Measurements from ENCODE around the gene RAD51D.
"Not testable (repeated sequence)": the region's sequence is repeated elsewhere in the genome, so short reads cannot be mapped to it uniquely, and the experiment has no call there.

Gene RAD51D

DNA sequence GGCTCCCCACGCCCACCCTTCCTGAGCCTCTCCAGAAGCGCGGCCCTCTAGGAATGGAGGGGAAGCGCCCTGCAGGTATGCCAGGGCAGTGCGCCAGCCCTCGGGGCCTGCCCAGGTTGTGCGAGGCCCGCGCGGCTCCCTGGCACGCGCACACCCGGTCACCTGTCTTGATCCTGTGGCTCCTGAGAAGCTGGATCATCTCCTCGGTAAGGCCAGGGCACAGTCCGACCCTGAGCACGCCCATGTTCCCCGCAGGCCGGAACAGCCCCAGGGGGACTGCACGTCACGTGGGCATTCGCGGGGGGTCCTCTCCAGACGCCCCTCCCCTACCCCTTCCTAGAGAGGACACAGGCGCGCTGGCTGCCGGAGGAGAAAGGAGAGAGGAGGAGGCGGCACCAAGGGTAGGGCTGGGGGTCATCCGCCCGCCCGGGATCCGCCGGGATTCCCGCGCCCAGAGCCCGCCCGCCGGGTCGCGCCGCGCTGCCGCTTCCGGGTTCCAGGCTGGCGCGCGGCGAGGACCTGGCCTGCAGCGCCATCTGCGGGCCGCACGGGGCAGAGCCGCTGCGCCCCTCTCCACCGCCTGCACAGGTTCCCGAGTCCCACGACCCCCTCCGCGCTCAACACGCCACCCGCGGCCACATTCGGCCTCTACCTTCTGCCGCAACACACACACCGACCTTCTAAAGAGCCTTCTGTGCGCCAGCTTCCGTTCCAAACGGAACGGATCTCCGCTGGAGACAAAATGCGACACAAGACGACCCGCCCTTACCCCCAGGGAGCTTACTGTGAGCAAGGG lies at the start of gene RAD51D:
RAD51D (minus strand) TSS at position 491 of the 796 bp plus-strand sequence; CDS start at position 244, 247 bp downstream.
- peak; percentile 88 for DNase-seq (ENCODE audit: low spot score)

GRCh38 chr17:35167666-35168065 lies 48.0 kb upstream of the RAD51D start:
- DNase-seq (ENCODE audit: low spot score) = no peak

DNA sequence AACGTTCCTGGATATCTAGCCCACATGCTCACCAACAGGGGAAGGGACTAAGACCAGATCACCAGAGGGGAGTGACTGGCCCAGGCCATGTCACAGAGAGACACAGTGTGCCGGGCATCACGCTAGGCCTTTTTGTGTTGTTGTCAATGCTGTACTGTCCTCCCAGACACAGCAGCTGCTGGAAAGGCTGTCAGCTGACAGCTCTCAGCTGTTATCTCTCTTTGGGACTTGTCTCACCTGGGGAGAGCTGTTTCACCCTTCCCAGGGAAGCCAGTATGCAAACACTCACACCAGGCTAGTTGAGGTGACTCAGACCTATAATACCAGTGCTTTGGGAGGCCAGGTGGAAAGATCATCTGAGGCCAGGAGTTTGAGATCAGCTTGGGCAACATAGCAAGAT lies 47.4 kb upstream of the RAD51D start:
- no peak for DNase-seq (ENCODE audit: low spot score)

GRCh38 chr17:35166526-35166925 lies 46.9 kb upstream of the RAD51D start:
- no peak for DNase-seq (ENCODE audit: low spot score)

- no peak for DNase-seq (ENCODE audit: low spot score)
These were observed 45.1 kb upstream of the RAD51D start for GRCh38 chr17:35164716-35165115.

DNA sequence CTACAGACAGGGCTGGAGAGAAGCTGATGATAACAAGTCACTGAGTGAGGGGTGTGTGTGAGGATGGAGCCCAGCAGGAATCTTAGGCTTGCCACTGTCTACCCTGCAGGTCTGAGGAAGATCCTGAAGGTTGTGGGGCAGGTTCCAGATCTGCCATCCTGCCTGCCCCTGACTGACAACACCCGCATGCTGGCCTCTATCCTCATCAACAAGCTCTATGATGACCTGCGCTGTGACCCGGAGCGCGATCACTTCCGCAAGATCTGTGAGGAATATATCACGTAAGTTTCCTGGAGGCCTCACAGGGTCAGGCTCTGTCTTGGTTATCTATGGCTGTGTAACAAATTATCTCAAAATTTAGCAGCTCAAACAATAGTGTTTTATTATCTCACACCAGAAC lies 44.2 kb upstream of the RAD51D start:
- DNase-seq (ENCODE audit: low spot score) = no peak

DNA sequence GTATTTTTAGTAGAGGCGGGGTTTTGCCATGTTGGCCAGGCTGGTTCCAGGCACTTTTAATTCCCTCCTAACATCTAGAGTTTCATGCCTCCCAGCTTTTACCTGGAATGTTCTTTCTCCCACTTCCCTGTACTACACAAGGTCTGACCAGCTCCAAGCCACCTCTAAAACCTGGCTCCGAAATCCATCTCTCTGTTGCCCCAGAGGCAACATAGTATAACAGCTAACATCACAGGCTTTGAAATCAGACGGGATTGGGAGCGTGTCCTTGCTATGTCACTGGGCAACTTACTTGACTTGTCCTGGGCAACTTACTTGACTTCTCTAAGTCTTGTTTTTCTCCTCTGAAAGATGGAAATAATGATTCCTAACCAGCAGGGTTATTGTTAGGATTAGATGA lies 43.1 kb upstream of the RAD51D start:
- no peak for DNase-seq (ENCODE audit: low spot score)

- DNase-seq (ENCODE audit: low spot score) = no peak
These were observed 41.7 kb upstream of the RAD51D start for GRCh38 chr17:35161281-35161761.

DNA sequence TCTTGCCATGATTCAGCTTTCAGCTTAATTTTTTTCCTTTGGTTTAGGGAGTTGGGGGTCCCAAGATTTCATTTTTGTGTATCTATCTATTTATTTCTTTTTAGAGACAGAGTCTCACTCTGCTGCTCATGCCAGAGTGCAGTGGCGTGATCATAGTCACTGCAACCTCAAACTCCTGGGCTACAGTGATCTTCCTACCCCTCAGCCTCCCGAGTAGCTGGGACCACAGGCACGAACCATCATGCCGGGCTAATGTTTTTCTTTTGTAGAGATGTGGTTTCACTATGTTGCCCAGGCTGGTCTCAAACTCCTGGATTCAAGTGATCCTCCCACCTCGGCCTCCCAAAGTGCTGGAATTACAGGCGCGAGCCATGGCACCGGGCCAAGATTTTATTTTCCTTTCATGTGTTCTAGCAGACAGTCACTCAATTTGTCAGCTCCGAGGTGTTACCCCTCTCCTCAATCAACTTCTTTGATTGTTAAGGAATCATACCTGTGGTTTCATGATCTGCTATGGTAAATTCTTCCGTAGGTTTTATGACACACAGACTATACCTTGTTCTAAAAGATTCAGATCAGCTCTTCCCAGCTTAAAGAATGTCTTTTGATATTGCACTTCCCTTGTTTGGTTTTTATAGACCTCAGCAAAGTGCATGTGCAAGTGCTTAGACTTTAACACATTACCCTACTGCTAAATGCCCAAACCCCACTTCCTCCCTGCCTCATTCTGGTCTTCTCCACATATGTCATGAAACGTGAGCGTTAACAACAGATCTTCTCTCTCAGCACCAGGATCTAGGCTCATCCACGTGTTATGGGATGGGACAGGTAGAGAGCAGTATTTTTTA lies 40.9 kb upstream of the RAD51D start:
- no peak for DNase-seq (ENCODE audit: low spot score)

GRCh38 chr17:35159940-35160339 lies 40.3 kb upstream of the RAD51D start:
- DNase-seq (ENCODE audit: low spot score) = no peak

- no peak for DNase-seq (ENCODE audit: low spot score)
These were observed 35.6 kb upstream of the RAD51D start for GRCh38 chr17:35155246-35155645.

DNA sequence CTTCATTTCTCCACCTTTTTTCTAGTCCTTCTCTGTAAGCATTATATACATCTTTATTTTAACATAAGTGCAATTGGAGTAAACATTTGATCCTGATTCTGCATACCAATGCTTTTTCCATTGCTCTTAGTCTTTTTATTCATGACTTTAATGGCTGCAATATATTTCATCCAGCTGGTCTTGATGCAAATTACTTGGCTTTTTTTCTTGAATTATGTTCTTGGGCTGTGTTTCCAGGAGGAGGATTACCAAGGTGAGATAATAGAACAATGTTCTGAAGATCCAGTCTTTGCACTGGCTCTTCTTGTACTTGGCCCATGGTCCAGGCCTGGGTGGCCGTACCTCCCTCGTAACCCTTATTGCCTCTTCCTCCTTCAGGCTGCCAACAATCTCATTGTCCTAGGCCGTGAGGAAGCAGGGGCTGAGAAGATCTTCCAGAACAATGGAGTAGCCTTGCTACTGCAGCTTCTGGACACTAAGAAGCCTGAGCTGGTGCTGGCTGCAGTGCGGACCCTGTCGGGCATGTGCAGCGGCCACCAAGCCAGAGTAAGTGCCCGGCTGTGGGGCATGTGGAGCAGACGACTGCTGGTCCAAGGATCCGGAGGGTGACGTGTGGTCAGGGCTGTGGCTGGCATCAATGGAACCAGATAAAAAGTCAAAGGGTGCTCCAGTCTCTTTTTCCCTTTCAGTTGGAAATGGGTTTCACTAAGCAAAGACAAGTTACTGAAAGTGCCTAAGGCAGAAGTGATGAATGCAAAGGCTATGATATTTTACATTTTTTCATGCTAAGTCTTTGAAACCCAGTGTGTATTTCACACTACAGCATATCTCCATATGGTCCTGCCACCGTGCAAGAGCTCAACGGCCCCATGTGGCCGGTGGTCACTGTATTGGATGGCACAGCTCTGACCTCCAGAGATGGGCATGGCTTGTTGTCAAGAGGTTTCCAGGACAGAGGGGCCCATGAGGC lies 34.8 kb upstream of the RAD51D start:
- no peak for DNase-seq (ENCODE audit: low spot score)

DNA sequence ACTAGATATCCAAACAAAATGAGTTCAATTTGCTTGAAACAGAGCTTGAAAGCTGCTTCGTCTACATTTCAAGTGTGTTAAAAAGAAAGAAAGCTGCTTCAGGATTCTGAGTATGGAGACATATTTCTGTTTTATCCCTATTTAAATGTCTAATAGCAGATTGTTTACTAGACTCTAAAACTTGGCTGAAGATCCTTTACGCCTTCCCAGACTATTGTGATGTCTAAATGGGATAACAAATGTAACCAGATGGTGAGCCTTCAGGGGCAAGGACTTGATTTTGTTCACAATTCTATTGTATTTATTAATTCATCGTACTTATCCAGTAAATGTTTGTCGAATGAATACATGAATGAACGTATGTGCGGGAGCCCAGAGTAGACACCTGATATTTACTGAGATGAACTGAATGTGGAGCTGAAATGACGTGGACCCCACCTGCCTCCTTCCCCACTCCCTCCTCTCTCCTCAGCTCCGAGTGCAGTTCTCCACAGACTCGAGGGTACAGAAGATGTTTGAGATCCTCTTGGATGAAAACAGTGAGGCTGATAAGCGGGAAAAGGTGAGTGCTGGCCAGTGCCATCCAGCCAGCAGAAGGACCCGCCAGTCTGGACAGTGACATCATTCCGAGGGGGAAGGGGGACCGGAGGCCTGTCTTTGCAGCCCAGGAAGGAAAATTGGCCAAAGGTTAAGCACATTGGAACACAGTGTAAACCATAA lies 32.9 kb upstream of the RAD51D start:
- DNase-seq (ENCODE audit: low spot score) = no peak

DNA sequence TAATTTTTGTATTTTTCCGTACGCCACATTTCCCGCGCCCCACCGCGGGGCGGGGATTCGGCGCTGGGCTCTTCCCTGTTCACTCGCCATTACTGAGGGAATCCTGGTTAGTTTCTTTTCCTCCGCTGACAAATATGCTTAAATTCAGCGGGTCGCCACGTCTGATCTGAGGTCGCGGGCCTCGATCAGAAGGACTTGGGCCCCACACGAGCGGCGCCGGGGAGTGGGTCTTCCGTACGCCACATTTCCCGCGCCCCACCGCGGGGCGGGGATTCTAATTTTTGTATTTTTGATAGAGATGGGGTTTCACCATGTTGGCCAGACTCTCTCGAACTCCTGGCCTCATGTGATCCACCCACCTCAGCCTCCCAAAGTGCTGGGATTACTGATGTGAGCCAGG lies 31.4 kb upstream of the RAD51D start:
- DNase-seq (ENCODE audit: low spot score) = not testable (repeated sequence)

- no peak for DNase-seq (ENCODE audit: low spot score)
These were observed 30.3 kb upstream of the RAD51D start for GRCh38 chr17:35149941-35150340.

- no peak for DNase-seq (ENCODE audit: low spot score)
These were observed 28.5 kb upstream of the RAD51D start for GRCh38 chr17:35148144-35148543.

- no peak for DNase-seq (ENCODE audit: low spot score)
These were observed 27.8 kb upstream of the RAD51D start, which contains the start of gene UNC45B for GRCh38 chr17:35147375-35147905. Gene UNC45B (plus strand): TSS chr17:35147817. CDS start chr17:35148264, 447 bp downstream.

- no peak for DNase-seq (ENCODE audit: low spot score)
These were observed 26.7 kb upstream of the RAD51D start for GRCh38 chr17:35146214-35146833.

GRCh38 chr17:35144840-35145239 lies 25.2 kb upstream of the RAD51D start:
- no peak for DNase-seq (ENCODE audit: low spot score)

GRCh38 chr17:35142467-35142796 lies 22.8 kb upstream of the RAD51D start:
- DNase-seq (ENCODE audit: low spot score) = no peak
